ENCODE data around the gene BCAR1.
"Not testable (repeated sequence)": the region's sequence is repeated elsewhere in the genome, so short reads cannot be mapped to it uniquely, and the experiment has no call there.

BCAR1 gene

GRCh38 chr16:75252946-75253911 is 1.8 kb upstream of the BCAR1 start:
- DNase-seq: no peak

GRCh38 chr16:75252049-75252864 is 833 bp upstream of the BCAR1 start:
- no peak for DNase-seq

- no peak for DNase-seq
These were observed 580 bp downstream of the BCAR1 start for GRCh38 chr16:75250809-75251279.

DNA sequence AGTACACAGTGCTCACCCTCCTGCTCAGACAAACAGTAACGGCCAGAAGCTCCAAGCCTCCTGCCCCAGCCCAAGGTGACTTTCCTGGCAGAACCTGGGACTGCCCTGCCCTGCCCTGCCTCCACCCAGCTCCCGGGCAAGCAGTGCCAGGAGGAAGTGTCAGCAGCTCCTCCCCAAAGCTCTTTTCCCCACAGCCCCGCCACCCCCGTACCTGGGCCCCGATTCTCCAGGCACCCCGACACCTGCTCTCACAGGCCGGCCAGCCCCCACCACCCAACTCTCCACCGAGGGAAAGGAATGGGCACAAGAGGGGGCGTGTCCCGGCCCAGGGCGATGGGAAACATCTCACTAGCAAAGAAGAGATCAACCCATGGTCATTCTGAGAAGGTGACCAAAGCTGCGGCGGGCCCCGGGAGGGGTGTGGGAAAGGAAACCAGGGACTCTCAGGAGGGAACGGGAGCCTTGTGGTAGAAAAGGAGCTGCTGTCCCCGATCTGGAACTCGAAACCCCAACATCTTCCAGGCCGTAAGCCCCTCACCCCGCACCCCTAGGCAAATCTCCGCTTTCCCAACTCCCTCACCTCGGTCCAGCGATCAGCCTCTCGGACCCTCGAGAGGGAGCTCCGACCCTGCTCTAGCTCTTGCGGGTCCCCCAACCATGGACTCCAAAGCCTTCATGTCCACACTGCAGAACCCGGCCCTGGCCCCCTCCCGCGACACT is 1.2 kb downstream of the BCAR1 start:
- DNase-seq: no peak

DNA sequence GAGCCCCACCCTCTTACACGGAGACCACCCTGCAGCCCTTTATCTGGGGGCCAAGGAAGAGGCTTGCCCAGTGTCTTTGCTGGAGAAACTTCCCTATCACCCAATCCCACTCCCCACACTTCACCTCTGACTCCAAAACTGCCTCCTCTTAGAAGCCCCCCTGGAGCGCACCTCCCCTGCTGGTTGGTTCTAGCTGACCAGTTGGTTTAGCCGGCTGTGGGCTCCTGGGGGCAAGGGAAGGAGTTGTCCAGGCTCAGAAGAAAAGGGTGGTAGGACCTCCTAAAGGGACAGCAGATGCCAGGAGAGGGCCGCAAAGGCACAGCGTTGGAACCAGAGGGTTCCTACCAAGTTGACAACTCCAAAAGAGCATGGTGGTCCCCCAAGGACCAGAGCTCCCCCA is 2.0 kb downstream of the BCAR1 start:
- DNase-seq: no peak

DNA sequence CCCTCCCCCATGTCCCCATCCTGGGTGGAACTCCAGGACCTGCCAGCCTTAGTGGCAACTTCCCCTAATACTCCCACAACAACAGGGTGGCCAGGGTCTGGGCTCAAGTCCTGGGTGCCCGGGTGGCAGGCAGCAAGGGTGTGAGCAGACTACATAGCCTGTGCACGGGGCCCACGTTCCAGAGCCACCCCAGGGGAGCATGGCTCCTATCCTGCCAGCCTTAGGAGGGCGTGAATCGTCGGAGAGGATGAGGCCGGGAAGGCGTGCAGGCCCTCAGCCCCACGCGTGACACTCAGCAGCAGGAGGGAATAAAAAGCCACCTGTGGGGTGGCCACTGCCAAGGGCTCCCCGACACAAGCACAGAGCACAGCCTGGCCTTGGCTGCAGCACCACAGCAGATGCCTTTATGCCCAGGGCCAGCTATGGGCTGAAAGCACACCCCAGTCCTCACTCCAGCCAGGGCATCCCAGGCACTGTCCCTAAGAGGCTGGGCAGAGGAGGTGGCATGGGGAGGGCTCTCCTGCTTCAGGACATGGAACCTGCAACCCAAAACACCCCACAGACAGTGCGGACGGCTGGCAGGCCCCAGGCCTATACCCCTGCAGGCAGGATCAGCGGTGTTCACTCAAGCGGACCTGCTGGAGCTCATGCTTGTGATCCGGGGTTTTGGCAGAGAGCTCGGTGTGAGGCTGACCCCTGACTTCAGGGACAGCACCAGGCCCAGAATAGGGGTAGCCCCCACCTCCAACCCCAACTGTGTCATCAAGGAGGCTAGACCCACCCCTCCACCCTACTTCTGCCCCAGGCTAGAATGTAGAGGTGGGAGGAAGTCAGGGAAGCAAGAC is 2.7 kb downstream of the BCAR1 start:
- DNase-seq: no peak

DNA sequence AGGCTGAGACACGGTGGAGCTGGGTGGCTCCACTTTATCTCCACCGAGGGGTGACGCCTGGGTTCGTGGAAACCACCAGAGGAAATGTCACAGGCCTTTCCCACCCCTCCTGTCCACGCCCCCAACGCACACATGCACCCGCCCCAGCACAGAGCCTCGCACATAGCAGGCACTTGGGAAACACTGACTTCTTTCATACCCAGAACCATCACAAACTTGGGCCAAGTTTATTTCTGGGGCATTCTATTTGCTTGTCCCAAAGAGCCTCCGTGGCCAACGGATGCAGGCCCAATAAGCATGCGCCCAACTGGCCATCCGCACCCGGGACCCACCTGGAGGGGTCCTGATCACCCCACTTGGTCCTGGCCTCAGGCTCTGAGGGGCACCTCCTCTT is 3.3 kb downstream of the BCAR1 start:
- peak; percentile 49 for DNase-seq

DNA sequence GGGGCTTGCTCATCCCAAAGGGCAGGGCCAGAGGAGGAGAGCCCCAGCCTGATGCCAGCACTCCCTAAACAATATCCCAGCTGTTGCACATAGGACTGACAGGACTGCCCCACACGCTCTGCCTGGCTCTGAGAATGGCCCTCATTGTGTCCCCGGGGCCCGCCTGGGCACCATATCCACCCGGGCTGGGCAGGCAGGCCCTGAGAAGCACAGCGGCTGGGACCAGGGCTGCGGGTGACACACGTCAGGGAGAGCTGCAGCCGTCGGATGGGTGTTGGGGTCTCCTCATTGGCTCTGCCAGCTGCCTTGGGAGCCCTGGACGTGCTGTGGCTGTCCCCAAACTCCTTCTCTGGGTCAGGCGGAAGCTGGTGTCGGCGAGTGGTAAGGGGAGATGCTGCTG is 4.2 kb downstream of the BCAR1 start:
- no peak for DNase-seq

GRCh38 chr16:75246504-75247205 is 4.8 kb downstream of the BCAR1 start:
- no peak for DNase-seq

GRCh38 chr16:75244844-75245758 is 6.3 kb downstream of the BCAR1 start:
- no peak for DNase-seq

GRCh38 chr16:75244225-75244809 is 7.1 kb downstream of the BCAR1 start:
- DNase-seq: no peak

GRCh38 chr16:75243667-75244224 is 7.7 kb downstream of the BCAR1 start:
- no peak for DNase-seq

- not testable (repeated sequence) for DNase-seq
These were observed 8.9 kb downstream of the BCAR1 start for GRCh38 chr16:75242436-75243078.

- no peak for DNase-seq
These were observed 9.5 kb downstream of the BCAR1 start for GRCh38 chr16:75241955-75242354.

DNA sequence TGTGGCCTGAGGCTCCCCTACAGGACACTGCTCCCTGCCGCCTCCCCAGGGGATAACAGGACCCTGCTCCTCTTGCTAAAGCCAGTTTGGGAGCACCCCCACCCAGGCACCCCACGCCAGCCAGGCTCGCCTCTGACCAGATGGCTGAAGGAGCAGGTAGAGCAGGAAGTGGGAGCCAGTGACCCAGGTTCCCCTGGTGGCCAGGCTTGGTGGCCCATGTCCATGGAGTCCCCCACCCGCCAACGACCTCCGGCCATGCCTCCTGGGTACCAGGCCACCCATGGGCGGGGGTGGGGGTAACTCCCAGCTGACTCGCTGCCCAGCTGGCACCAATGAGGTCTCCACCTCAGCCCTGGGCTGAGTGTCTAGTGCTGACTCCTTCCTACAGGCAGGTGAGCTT is 10.0 kb downstream of the BCAR1 start:
- no peak for DNase-seq

DNA sequence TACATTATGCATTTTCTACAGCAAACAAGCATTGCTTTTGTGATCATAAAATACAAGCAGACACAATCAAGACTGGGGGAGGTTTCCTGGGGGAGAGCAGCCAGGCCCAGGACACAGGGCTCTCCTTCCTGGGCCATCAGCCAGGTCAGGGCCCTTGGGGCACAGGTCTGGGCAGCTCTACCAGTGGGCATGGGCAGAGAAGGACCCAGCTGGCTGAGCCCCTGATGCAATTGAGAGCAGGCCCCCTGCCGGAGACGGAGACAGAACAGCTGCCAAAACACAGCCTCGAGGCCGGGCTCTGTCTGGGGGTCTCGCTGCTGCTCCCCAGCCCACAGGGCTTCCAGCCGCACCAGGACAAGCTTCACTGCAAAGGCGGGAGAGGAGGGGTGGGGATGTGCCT is 10.8 kb downstream of the BCAR1 start:
- DNase-seq: not testable (repeated sequence)

GRCh38 chr16:75239542-75240122 is 11.8 kb downstream of the BCAR1 start:
- DNase-seq: no peak

- no peak for DNase-seq
These were observed 12.4 kb downstream of the BCAR1 start for GRCh38 chr16:75238853-75239541.

All from hematopoietic multipotent progenitor cell treated with erythropoietin and hydrocortisone succinate and interleukin-3 and kit ligand, for 8 days (in vitro differentiated cells).